DOHH2 (cell line): ENCODE data around the gene C1orf159.
A peak's percentile ranks its signal among the peaks of the same experiment; 100 is the strongest.

Experiments used
- H3F3A ChIP-seq: fragments of 200-600 bp; sonication (generic), shearing (Covaris generic); 2 replicates; pipeline ENCODE4 v1.6.0; 2016; ENCODE audit warnings: antibody characterized with exemption, mild to moderate bottlenecking; ENCODE audit not compliant: control insufficient read depth, insufficient read depth
- H3K27ac ChIP-seq: fragments of 200-600 bp; sonication (generic); 2 replicates; pipeline ENCODE4 v1.5.1; 2014; ENCODE audit warnings: low read depth, mild to moderate bottlenecking, low read length, moderate library complexity
- H3K27me3 ChIP-seq: fragments of 200-600 bp; sonication (generic); 2 replicates; pipeline ENCODE4 v1.6.1; 2014; ENCODE audit warnings: mild to moderate bottlenecking, low read length, mixed read lengths; ENCODE audit not compliant: control insufficient read depth
- H3K36me3 ChIP-seq: fragments of 200-600 bp; sonication (generic); 2 replicates; pipeline ENCODE4 v1.6.1; 2014; ENCODE audit warnings: mild to moderate bottlenecking, low read length, moderate library complexity, mixed read lengths; ENCODE audit not compliant: control insufficient read depth
- H3K4me1 ChIP-seq: fragments of 200-600 bp; sonication (generic); 2 replicates; pipeline ENCODE4 v1.6.1; 2014; ENCODE audit warnings: mild to moderate bottlenecking, low read length, mixed read lengths; ENCODE audit not compliant: control insufficient read depth
- H3K4me2 ChIP-seq: fragments of 200-600 bp; sonication (generic); 2 replicates; pipeline ENCODE4 v1.6.0; 2014; ENCODE audit warnings: mild to moderate bottlenecking, low read length, moderate library complexity
- H3K4me3 ChIP-seq: fragments of 200-600 bp; sonication (generic); 2 replicates; pipeline ENCODE4 v1.5.1; 2014; ENCODE audit warnings: mild to moderate bottlenecking, low read length, mixed read lengths
- H3K79me2 ChIP-seq: fragments of 200-600 bp; sonication (generic); 2 replicates; pipeline ENCODE4 v1.6.1; 2014; ENCODE audit warnings: mild to moderate bottlenecking, low read length, mixed read lengths; ENCODE audit not compliant: control insufficient read depth
- H3K9me2 ChIP-seq: fragments of 200-600 bp; sonication (generic); replicated peaks from 2 replicates; pipeline ENCODE4 v1.6.1; 2014; ENCODE audit warnings: mild to moderate bottlenecking, low read length, mixed read lengths; ENCODE audit not compliant: control insufficient read depth
- H3K9me3 ChIP-seq: fragments of 200-600 bp; sonication (generic); 2 replicates; pipeline ENCODE4 v1.6.1; 2014; ENCODE audit warnings: antibody characterized with exemption, low read length, mixed read lengths; ENCODE audit not compliant: control insufficient read depth, insufficient read depth
- H4K20me1 ChIP-seq: fragments of 200-600 bp; sonication (generic); 2 replicates; pipeline ENCODE4 v1.6.0; 2014; ENCODE audit warnings: low read depth, mild to moderate bottlenecking, antibody characterized with exemption, low read length, moderate library complexity; ENCODE audit not compliant: control insufficient read depth, insufficient read depth
- CTCF ChIP-seq: fragments of 200-600 bp; sonication (generic); IDR thresholded peaks from one replicate; pipeline ENCODE4 v1.5.1; 2014; ENCODE audit warnings: antibody characterized with exemption, mild to moderate bottlenecking, low read depth, low read length; ENCODE audit not compliant: poor library complexity, severe bottlenecking
- EZH2phosphoT487 ChIP-seq: fragments of 200-600 bp; sonication (generic); IDR thresholded peaks from 2 replicates; pipeline ENCODE4 v1.6.1; 2017; ENCODE audit warnings: borderline replicate concordance, mild to moderate bottlenecking, antibody characterized with exemption, low read length, moderate library complexity, mixed read lengths

The C1orf159 gene

GRCh38 chr1:1141244-1141910 lies 25.5 kb upstream of the C1orf159 start:
- H3K4me2 ChIP-seq = no peak overlapping the region
- H3K27ac ChIP-seq = no peak overlapping the region
- no peak for TF ChIP-seq CTCF
- no peak for TF ChIP-seq EZH2phosphoT487

GRCh38 chr1:1140673-1141072 lies 24.8 kb upstream of the C1orf159 start:
- Histone ChIP-seq H3K9me3 (no peaks in the 10 kb centered on the region), H3K27me3 (peaks cover 15% of the 10 kb centered on the region), H3K9me2 (no peaks in the 10 kb centered on the region), H4K20me1 (no peaks in the 10 kb centered on the region), H3K27ac (no peak overlapping the region), H3K36me3 (no peaks in the 10 kb centered on the region), H3K4me1 (peaks cover 46% of the 10 kb centered on the region), H3K79me2 (no peaks in the 10 kb centered on the region), H3F3A (no peaks in the 10 kb centered on the region), H3K4me3 (no peak overlapping the region), H3K4me2 (no peak overlapping the region)
- TF ChIP-seq CTCF (no peak), EZH2phosphoT487 (no peak)

More at GRCh38 chr1:1141244-1141910, 25.5 kb upstream of the C1orf159 start:
- H3K4me1 ChIP-seq = peaks cover 38% of the 10 kb centered on the region
- H3K36me3 ChIP-seq = no peaks in the 10 kb centered on the region
- H3K9me3 ChIP-seq = no peaks in the 10 kb centered on the region
- peaks cover 8% of the 10 kb centered on the region for H3K27me3 ChIP-seq
- H3K4me3 ChIP-seq = no peak overlapping the region
- H3K79me2 ChIP-seq = no peaks in the 10 kb centered on the region
- H3K9me2 ChIP-seq = no peaks in the 10 kb centered on the region
- H3F3A ChIP-seq = no peaks in the 10 kb centered on the region
- no peaks in the 10 kb centered on the region for H4K20me1 ChIP-seq

- Histone ChIP-seq H3K4me1 (peaks cover 25% of the 10 kb centered on the region), H3K9me3 (no peaks in the 10 kb centered on the region), H3K9me2 (no peaks in the 10 kb centered on the region), H3K4me3 (peak overlapping the region; percentile 40), H3K79me2 (no peaks in the 10 kb centered on the region), H3K27me3 (peaks cover 14% of the 10 kb centered on the region), H3F3A (no peaks in the 10 kb centered on the region), H4K20me1 (no peaks in the 10 kb centered on the region), H3K4me2 (peak overlapping the region; percentile 70), H3K36me3 (no peaks in the 10 kb centered on the region), H3K27ac (peak overlapping the region; percentile 12; the same call in 1 of the 2 replicates)
- TF ChIP-seq CTCF (no peak), EZH2phosphoT487 (no peak)
Measured at GRCh38 chr1:1137256-1138045, 21.6 kb upstream of the C1orf159 start.
